ENCODE measurements around the gene PRMT1.

GRCh38 chr19:49676136-49676783 is 811 bp upstream of the PRMT1 start:
- TF ChIP-seq CTCF (IDR thresholded peaks at IDR 0.05) (no peak), EZH2 (IDR thresholded peaks at IDR 0.05; ENCODE audit: borderline replicate concordance, insufficient read depth, low read depth, low read length, poor library complexity, severe bottlenecking) (no peak)

All from B cell (primary cell).